Loucy (cell line): ENCODE results near the gene WNT2B.

Source experiments
- CTCF ChIP-seq: fragments of 200-600 bp; sonication (generic); conservative IDR thresholded peaks from 2 replicates; pipeline ENCODE4 v1.5.1; 2014; ENCODE audit warnings: mild to moderate bottlenecking, antibody characterized with exemption, low read length
- EZH2phosphoT487 ChIP-seq: fragments of 200-600 bp; IDR thresholded peaks from 2 replicates; pipeline ENCODE4 v1.6.1; 2018; ENCODE audit warnings: antibody characterized with exemption, mild to moderate bottlenecking, moderate library complexity, borderline replicate concordance

DNA sequence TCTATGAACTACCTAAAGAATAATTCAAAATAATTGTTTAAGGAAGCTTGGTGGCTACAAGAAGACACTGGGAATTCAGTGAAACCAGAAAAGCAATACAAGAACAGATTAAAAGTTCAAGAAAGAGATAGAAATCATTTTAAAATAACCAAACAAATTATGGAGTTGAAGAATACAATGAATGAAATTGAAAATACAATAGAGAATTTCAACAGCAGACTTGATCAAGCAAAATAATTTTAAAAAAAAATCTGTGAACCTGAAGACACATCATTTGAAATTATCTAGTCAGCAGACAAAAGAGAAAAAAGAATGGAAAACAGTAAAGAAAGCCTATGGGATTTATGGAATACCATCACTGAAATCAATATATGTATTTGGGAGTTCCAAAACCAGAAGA, 31.2 kb upstream of the WNT2B start:
- TF ChIP-seq CTCF (no peak), EZH2phosphoT487 (no peak)
